Panc1 (cell line): ENCODE data around the gene DCC. TPM values are rescaled to one million over a fixed set of nuclear protein-coding genes. Genes with fewer than 3 reads are reported as not detected.

Experiments
- ATAC-seq: fragments of 200-7000 bp; cut with Tn5 transposase; 2 replicates; pipeline ENCODE4 v1.9.1; 2020; ENCODE audit warnings: mild to moderate bottlenecking, moderate library complexity
- BruUV-seq: library from RNA; stranded (reverse); fragments of 400-500 nt; replicated peaks from 2 replicates; lab custom pipeline; 2021; lab: Mats Ljungman, UMichigan
- CTCF ChIA-PET: fragments of 300-600 bp; sonication (Branson Sonifier 250); formaldehyde crosslinking; loops from one replicate; lab custom pipeline; 2022; ENCODE audit warnings: antibody characterized with exemption; lab: Charles Lee
- POLR2A ChIA-PET: fragments of 300-600 bp; sonication (Branson Sonifier 250); formaldehyde crosslinking; loops from one replicate; lab custom pipeline; 2022; ENCODE audit warnings: antibody characterized with exemption; lab: Charles Lee
- DNase-seq: peaks from one replicate; pipeline ENCODE4 v3.0.0-alpha.2; 2010; ENCODE audit warnings: low read depth, low spot score
- H3K27ac ChIP-seq: 2 replicates; pipeline ENCODE4 v1.5.1; 2011; ENCODE audit warnings: mild to moderate bottlenecking, low read length, inconsistent platforms
- H3K27me3 ChIP-seq: fragments of 200-500 bp; sonication (Bioruptor generic); 2 replicates; pipeline ENCODE4 v1.6.0; 2014; ENCODE audit warnings: low read length, inconsistent platforms; ENCODE audit not compliant: control insufficient read depth, insufficient read depth
- H3K36me3 ChIP-seq: fragments of 200-500 bp; sonication (Bioruptor generic); 2 replicates; pipeline ENCODE4 v1.5.1; 2014; ENCODE audit warnings: inconsistent platforms, mild to moderate bottlenecking, low read length, moderate library complexity; ENCODE audit not compliant: control insufficient read depth, insufficient read depth
- H3K4me1 ChIP-seq: 2 replicates; pipeline ENCODE4 v1.5.1; 2011; ENCODE audit warnings: inconsistent platforms, mild to moderate bottlenecking, low read length, moderate library complexity; ENCODE audit not compliant: control insufficient read depth, insufficient read depth
- H3K4me3 ChIP-seq, 2 experiments: 2 replicates each; pipeline ENCODE4 v1.5.1; 2011 to 2012; ENCODE audit warnings: low read depth in 2 of 2, low read length in 2 of 2, mild to moderate bottlenecking in 2 of 2, inconsistent platforms in 1 of 2, moderate library complexity in 1 of 2
- H3K9me3 ChIP-seq: fragments of 200-500 bp; sonication (Bioruptor generic); 2 replicates; pipeline ENCODE4 v1.5.1; 2014; ENCODE audit warnings: low read depth, mild to moderate bottlenecking, inconsistent platforms, low read length, moderate library complexity; ENCODE audit not compliant: control insufficient read depth, insufficient read depth
- CTCF ChIP-seq: fragments of 450-650 bp; IDR thresholded peaks from 2 replicates; pipeline ENCODE4 v1.5.1; 2017; ENCODE audit warnings: mild to moderate bottlenecking
- POLR2AphosphoS5 ChIP-seq: IDR thresholded peaks from 2 replicates; pipeline ENCODE4 v1.6.1; 2012; ENCODE audit warnings: mild to moderate bottlenecking, low read depth, low read length, moderate library complexity
- REST ChIP-seq, 2 experiments: IDR thresholded peaks; 2 replicates each; pipeline ENCODE4 v1.6.1; 2011 to 2012; ENCODE audit warnings: low read depth in 2 of 2, control low read depth in 1 of 2, low read length in 1 of 2, mild to moderate bottlenecking in 1 of 2, moderate library complexity in 1 of 2; ENCODE audit not compliant: insufficient read depth in 1 of 2
- SIN3A ChIP-seq: IDR thresholded peaks from 2 replicates; pipeline ENCODE4 v1.6.1; 2012; ENCODE audit warnings: low read depth, mild to moderate bottlenecking, low read length, moderate library complexity, borderline replicate concordance; ENCODE audit not compliant: insufficient read depth
- TCF7L2 ChIP-seq: IDR thresholded peaks from 2 replicates; pipeline ENCODE4 v1.6.1; 2011; ENCODE audit warnings: mild to moderate bottlenecking, low read depth, low read length, inconsistent platforms
- in situ Hi-C: cut with HindIII; loops from 2 replicates; pipeline ENCODE4 v1.10.0; 2016; ENCODE audit warnings: low sequenced_read_pairs, low pct_unique_long_range_greater_than_20kb
- intact Hi-C: fragments of 100-400 bp; cut with micrococcal nuclease; formaldehyde crosslinking; loops from one replicate; pipeline ENCODE4 v1.10.0; 2022; ENCODE audit not compliant: unreplicated experiment
- total RNA-seq: library from RNA; stranded (reverse); gene quantifications from one replicate; pipeline ENCODE4 v1.2.1, GENCODE V29; 2021; ENCODE audit not compliant: unreplicated experiment

Gene DCC
- total RNA-seq, 1 experiment from 2014 or later: not detected

GRCh38 chr18:53033128-53033527 lies 693.1 kb downstream of the DCC start:
- Histone ChIP-seq H3K4me1 (no peaks in the 10 kb centered on the region), H3K27ac (no peak overlapping the region), H3K27me3 (no peaks in the 10 kb centered on the region), H3K9me3 (no peaks in the 10 kb centered on the region), H3K36me3 (no peaks in the 10 kb centered on the region), H3K4me3 (no peak overlapping the region)
- no TSS peak for BruUV-seq
- no peak for ATAC-seq
- intact Hi-C loops: no loop called here
- ChIA-PET POLR2A (no interaction called here), CTCF (no interaction called here)
- in situ Hi-C loops: no loop called here
- no peak for TF ChIP-seq SIN3A
- TF ChIP-seq POLR2AphosphoS5: no peak
- no peak for TF ChIP-seq TCF7L2
- TF ChIP-seq REST (IDR thresholded peaks at IDR 0.05; ENCODE audit: insufficient read depth in 1 of 2, low read depth in 2 of 2, low read length in 1 of 2): no peak
- TF ChIP-seq CTCF: no peak
- DNase-seq: no peak

- Histone ChIP-seq H3K4me1 (no peaks in the 10 kb centered on the region), H3K27ac (no peak overlapping the region), H3K36me3 (no peaks in the 10 kb centered on the region), H3K4me3 (no peak overlapping the region), H3K27me3 (no peaks in the 10 kb centered on the region), H3K9me3 (no peaks in the 10 kb centered on the region)
- CTCF ChIA-PET: no interaction called here
- no peak for TF ChIP-seq SIN3A
- no peak for TF ChIP-seq REST (IDR thresholded peaks at IDR 0.05; ENCODE audit: insufficient read depth in 1 of 2, low read depth in 2 of 2, low read length in 1 of 2)
- POLR2A ChIA-PET: no interaction called here
- ATAC-seq (no peak), DNase-seq (no peak)
- intact Hi-C loops (no loop called here), in situ Hi-C loops (no loop called here)
- BruUV-seq: no TSS peak
Observed at GRCh38 chr18:53038608-53039007, 698.6 kb downstream of the DCC start.
